Uterus (tissue), 4 donors: ENCODE results near the gene TM7SF2. TPM values are rescaled to one million over a fixed set of nuclear protein-coding genes. Genes with fewer than 3 reads are reported as not detected.

ENCODE experiments used
- DNase-seq, 2 donors: peaks; one replicate each; pipeline ENCODE4 v3.0.0-alpha.2; 2019 to 2020
- H3K27ac ChIP-seq, 2 donors: fragments of 200-600 bp; sonication (generic); 1 replicate in 1 of 2; 2 replicates in 1 of 2; pipeline ENCODE4 v1.5.1; 2016 to 2018
- H3K27me3 ChIP-seq, 2 donors: fragments of 200-600 bp; sonication (generic); one replicate each; pipeline ENCODE4 v1.5.1; 2018 to 2019; ENCODE audit warnings: control low read depth in 1 of 2
- H3K36me3 ChIP-seq, 2 donors: fragments of 200-600 bp; sonication (generic); one replicate each; pipeline ENCODE4 v1.5.1; 2019; ENCODE audit warnings: control low read depth in 1 of 2
- H3K4me1 ChIP-seq, 2 donors: fragments of 200-600 bp; sonication (generic); one replicate each; pipeline ENCODE4 v1.5.1; 2018 to 2019; ENCODE audit warnings: control low read depth in 1 of 2
- H3K4me3 ChIP-seq, 2 donors: fragments of 200-600 bp; sonication (generic); 1 replicate in 1 of 2; 2 replicates in 1 of 2; pipeline ENCODE4 v1.5.1; 2018 to 2019; ENCODE audit warnings: mild to moderate bottlenecking in 1 of 2
- H3K9me3 ChIP-seq, 2 donors: fragments of 200-600 bp; sonication (generic); one replicate each; pipeline ENCODE4 v1.5.1; 2019; ENCODE audit warnings: control low read depth in 1 of 2
- POLR2A ChIP-seq, 2 donors: fragments of 450-650 bp; IDR thresholded peaks; one replicate each; pipeline ENCODE4 v1.6.1; 2016; ENCODE audit warnings: antibody characterized with exemption in 2 of 2, mild to moderate bottlenecking in 1 of 2, moderate library complexity in 1 of 2
- intact Hi-C: fragments of 100-400 bp; cut with DNase I; formaldehyde crosslinking; loops from one replicate; pipeline ENCODE4 v1.15.1; 2023; ENCODE audit warnings: low total_unique reads
- total RNA-seq, 4 donors: library from RNA; depleted of rRNA in 3 of 4; stranded (reverse); fragments of >200 nt in 3 of 4; gene quantifications; one replicate each; pipeline versions ENCODE4 v1.1.0 to v1.2.4, GENCODE V29; 2014 to 2023
- TF ChIP-seq, protein P1 (sequence below), 4 experiments: fragments of 200-600 bp in 2 of 4; fragments of 450-650 bp in 2 of 4; sonication (generic) in 2 of 4; IDR thresholded peaks; one replicate each; pipeline ENCODE4 v1.5.1; 2016 to 2019; ENCODE audit warnings: antibody characterized with exemption in 4 of 4, mild to moderate bottlenecking in 2 of 4, moderate library complexity in 1 of 4
- donor health status: DM: yes; HTN: yes; CAD: no.

The TM7SF2 gene
- total RNA-seq, 4 donors from 2014 or later, result 0.77 to 16.7 (median 5.5) TPM

DNA sequence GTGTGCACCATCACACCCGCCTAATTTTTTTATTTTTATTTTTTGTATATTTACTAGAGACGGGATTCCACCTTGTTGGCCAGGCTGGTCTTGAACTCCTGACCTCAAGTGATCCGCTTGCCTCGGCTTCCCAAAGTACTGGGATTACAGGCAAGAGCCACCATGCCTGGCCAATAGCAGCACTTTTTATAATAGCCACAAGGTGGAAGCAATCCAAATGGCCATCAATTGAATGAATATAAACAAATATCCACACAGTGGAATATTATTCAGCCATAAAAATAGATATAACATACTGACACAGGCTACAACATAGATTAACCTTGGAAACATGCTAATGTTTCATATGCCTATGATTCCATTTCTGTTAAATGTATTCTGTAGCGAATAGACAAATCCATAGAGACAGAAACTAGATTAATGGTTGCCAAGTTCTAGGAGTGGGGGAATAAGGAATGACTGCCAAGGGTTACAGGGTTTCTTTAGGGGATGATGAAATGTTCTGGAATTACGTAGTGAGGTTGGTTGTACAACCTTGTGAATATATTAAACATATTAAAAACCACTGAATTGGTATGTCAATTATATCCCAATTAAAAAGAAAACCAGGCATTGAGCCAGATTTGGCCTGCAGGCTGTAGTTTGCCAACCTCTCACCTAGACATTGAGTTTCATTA, 10.9 kb upstream of the TM7SF2 start:
- Histone ChIP-seq H3K27ac (no peak overlapping the region), H3K4me3 (no peak overlapping the region), H3K27me3 (no peaks in the 10 kb centered on the region), H3K4me1 (peaks cover 0 to 6% of the 10 kb centered on the region in 2 donors), H3K9me3 (no peaks in the 10 kb centered on the region), H3K36me3 (no peaks in the 10 kb centered on the region)
- intact Hi-C loops, result no loop called here
- no peak for DNase-seq
- TF ChIP-seq, protein P1, sequence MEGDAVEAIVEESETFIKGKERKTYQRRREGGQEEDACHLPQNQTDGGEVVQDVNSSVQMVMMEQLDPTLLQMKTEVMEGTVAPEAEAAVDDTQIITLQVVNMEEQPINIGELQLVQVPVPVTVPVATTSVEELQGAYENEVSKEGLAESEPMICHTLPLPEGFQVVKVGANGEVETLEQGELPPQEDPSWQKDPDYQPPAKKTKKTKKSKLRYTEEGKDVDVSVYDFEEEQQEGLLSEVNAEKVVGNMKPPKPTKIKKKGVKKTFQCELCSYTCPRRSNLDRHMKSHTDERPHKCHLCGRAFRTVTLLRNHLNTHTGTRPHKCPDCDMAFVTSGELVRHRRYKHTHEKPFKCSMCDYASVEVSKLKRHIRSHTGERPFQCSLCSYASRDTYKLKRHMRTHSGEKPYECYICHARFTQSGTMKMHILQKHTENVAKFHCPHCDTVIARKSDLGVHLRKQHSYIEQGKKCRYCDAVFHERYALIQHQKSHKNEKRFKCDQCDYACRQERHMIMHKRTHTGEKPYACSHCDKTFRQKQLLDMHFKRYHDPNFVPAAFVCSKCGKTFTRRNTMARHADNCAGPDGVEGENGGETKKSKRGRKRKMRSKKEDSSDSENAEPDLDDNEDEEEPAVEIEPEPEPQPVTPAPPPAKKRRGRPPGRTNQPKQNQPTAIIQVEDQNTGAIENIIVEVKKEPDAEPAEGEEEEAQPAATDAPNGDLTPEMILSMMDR (IDR thresholded peaks at IDR 0.05), result no peak
- no peak for TF ChIP-seq POLR2A (IDR thresholded peaks at IDR 0.05)

GRCh38 chr11:65102142-65103095, 9.3 kb upstream of the TM7SF2 start:
- TF ChIP-seq POLR2A (IDR thresholded peaks at IDR 0.05), result no peak
- TF ChIP-seq, protein P1 (IDR thresholded peaks at IDR 0.05), result no peak
- no peak for DNase-seq
- Histone ChIP-seq H3K27me3 (no peaks in the 10 kb centered on the region), H3K27ac (no peak overlapping the region), H3K9me3 (no peaks in the 10 kb centered on the region), H3K4me3 (no peak overlapping the region), H3K4me1 (no peaks in the 10 kb centered on the region), H3K36me3 (no peaks in the 10 kb centered on the region)
- intact Hi-C loops, result no loop called here

DNA sequence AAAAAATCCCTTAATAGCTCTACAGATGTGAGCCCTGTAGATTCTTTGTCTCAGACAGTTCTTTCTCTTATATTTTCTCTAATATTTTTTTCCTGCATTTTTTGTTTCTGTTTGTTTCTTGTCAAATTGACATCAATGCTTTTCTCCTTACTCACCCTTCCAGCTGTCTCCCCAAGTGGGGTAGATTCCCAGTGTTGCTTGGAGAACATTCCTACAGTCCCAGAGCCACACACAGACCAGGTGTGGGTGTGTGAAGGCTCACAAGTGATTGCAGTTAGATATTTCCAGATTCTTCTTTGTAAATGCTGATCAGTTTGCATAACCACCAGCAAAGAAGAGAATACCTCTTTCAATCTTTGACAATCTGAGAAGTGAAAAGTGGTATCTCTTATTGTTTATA, 8.2 kb upstream of the TM7SF2 start:
- H3K27me3 ChIP-seq, result no peaks in the 10 kb centered on the region
- intact Hi-C loops, result no loop called here
- H3K36me3 ChIP-seq, result no peaks in the 10 kb centered on the region
- DNase-seq, result no peak
- no peak overlapping the region for H3K27ac ChIP-seq
- no peaks in the 10 kb centered on the region for H3K4me1 ChIP-seq
- no peaks in the 10 kb centered on the region for H3K9me3 ChIP-seq
- no peak overlapping the region for H3K4me3 ChIP-seq
- TF ChIP-seq POLR2A (IDR thresholded peaks at IDR 0.05), result no peak
- TF ChIP-seq, protein P1 (IDR thresholded peaks at IDR 0.05), result no peak

DNA sequence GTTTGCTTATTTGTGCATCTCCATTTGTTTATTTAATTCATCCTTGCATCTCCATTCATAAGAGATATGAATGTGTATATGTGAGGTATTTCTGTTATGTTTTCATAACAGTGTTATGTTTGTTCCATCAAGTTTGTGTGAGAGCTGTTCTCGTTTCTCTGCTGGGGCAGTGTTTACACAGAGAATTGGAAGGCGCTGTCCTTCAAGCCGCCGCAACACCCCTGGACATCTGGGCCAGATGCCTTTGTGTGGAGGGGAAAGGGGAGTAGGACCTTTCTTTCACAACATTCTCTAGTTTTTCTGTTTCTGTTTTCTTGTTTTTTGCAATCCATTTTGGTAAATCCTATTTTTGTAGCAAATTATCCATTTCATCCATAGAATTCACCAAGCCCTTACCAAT, 7.0 kb upstream of the TM7SF2 start:
- no peaks in the 10 kb centered on the region for H3K36me3 ChIP-seq
- no peak for DNase-seq

More for the DNA sequence above, 7.0 kb upstream of the TM7SF2 start:
- Histone ChIP-seq H3K27me3 (no peaks in the 10 kb centered on the region), H3K4me1 (no peaks in the 10 kb centered on the region), H3K9me3 (no peaks in the 10 kb centered on the region), H3K4me3 (no peak overlapping the region), H3K27ac (no peak overlapping the region)
- TF ChIP-seq POLR2A (IDR thresholded peaks at IDR 0.05), result no peak
- TF ChIP-seq, protein P1 (IDR thresholded peaks at IDR 0.05), result no peak
- intact Hi-C loops, result no loop called here
